Measurements from ENCODE around the gene C1orf52.

DNA sequence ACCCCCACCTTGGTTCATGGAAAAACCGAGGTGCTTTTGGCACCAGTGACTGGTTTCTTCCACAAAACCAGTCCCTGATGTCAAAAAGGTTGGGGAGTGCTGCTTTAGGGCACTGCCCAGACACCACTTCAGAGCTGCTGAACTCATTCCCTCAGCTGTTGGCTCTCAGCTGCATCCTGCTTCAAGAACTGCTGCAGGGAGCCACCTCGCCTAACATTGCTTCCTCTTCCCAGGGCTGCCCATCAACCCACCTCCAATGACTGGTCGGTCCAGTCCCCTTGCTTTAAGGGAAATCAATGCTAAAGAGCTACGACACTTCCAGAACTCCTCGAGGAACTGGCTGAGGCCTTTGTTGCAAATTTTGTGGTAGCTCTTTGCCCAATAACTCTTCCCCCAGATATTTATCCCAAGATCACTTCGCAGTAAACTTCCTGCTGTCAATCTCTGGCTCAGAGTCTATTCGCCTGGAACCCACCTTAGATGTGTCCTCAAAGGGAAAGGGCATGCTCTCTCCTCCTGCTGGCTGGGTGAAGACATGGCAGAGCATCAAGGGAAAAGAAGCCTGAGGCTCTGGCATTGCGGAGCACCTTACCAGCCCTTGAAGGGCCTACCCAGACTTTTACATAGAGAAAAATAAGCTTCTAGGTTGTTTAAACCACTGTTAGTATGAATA lies 29.0 kb downstream of the C1orf52 start:
- TF ChIP-seq, protein P1, sequence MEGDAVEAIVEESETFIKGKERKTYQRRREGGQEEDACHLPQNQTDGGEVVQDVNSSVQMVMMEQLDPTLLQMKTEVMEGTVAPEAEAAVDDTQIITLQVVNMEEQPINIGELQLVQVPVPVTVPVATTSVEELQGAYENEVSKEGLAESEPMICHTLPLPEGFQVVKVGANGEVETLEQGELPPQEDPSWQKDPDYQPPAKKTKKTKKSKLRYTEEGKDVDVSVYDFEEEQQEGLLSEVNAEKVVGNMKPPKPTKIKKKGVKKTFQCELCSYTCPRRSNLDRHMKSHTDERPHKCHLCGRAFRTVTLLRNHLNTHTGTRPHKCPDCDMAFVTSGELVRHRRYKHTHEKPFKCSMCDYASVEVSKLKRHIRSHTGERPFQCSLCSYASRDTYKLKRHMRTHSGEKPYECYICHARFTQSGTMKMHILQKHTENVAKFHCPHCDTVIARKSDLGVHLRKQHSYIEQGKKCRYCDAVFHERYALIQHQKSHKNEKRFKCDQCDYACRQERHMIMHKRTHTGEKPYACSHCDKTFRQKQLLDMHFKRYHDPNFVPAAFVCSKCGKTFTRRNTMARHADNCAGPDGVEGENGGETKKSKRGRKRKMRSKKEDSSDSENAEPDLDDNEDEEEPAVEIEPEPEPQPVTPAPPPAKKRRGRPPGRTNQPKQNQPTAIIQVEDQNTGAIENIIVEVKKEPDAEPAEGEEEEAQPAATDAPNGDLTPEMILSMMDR (IDR thresholded peaks at IDR 0.05): peak; percentile 38
- no peak for TF ChIP-seq EZH2phosphoT487 (IDR thresholded peaks at IDR 0.05)
- TF ChIP-seq EZH2 (IDR thresholded peaks at IDR 0.05): no peak
